ENCODE data around the gene EPB42.

Gene EPB42

GRCh38 chr15:43256341-43256740 lies 35.5 kb upstream of the EPB42 start:
- H3K27ac ChIP-seq (ENCODE audit: low read length): no peak overlapping the region

GRCh38 chr15:43255376-43255775 lies 34.6 kb upstream of the EPB42 start:
- Histone ChIP-seq H3K79me2 (ENCODE audit: low read length) (no peaks in the 10 kb centered on the region), H4K20me1 (ENCODE audit: insufficient read depth, low read length) (no peaks in the 10 kb centered on the region), H3K36me3 (replicated peaks; ENCODE audit: low read depth, low read length) (no peaks in the 10 kb centered on the region), H3K4me2 (ENCODE audit: low read length) (no peak overlapping the region), H3K27me3 (ENCODE audit: low read depth, low read length) (no peaks in the 10 kb centered on the region), H2AFZ (ENCODE audit: low read depth, low read length) (no peak overlapping the region), H3K9ac (ENCODE audit: low read length) (no peak overlapping the region), H3K27ac (ENCODE audit: low read length) (no peak overlapping the region), H3K9me3 (ENCODE audit: insufficient read depth, low read length) (no peaks in the 10 kb centered on the region), H3K4me3 (ENCODE audit: low read length) (no peak overlapping the region), H3K4me1 (ENCODE audit: low read length) (peaks cover 59% of the 10 kb centered on the region)
- TF ChIP-seq CTCF (IDR thresholded peaks at IDR 0.05; ENCODE audit: low read depth, low read length) (no peak), EZH2phosphoT487 (IDR thresholded peaks at IDR 0.05; ENCODE audit: low read depth) (no peak)

More at GRCh38 chr15:43256341-43256740, 35.5 kb upstream of the EPB42 start:
- Histone ChIP-seq H3K4me1 (ENCODE audit: low read length) (peaks cover 51% of the 10 kb centered on the region), H3K36me3 (replicated peaks; ENCODE audit: low read depth, low read length) (no peaks in the 10 kb centered on the region), H2AFZ (ENCODE audit: low read depth, low read length) (no peak overlapping the region), H3K79me2 (ENCODE audit: low read length) (no peaks in the 10 kb centered on the region), H3K9ac (ENCODE audit: low read length) (no peak overlapping the region), H4K20me1 (ENCODE audit: insufficient read depth, low read length) (no peaks in the 10 kb centered on the region), H3K27me3 (ENCODE audit: low read depth, low read length) (no peaks in the 10 kb centered on the region), H3K4me2 (ENCODE audit: low read length) (no peak overlapping the region), H3K9me3 (ENCODE audit: insufficient read depth, low read length) (no peaks in the 10 kb centered on the region), H3K4me3 (ENCODE audit: low read length) (no peak overlapping the region)
- TF ChIP-seq EZH2phosphoT487 (IDR thresholded peaks at IDR 0.05; ENCODE audit: low read depth) (no peak), CTCF (IDR thresholded peaks at IDR 0.05; ENCODE audit: low read depth, low read length) (no peak)

- TF ChIP-seq CTCF (IDR thresholded peaks at IDR 0.05; ENCODE audit: low read depth, low read length): no peak
- TF ChIP-seq EZH2phosphoT487 (IDR thresholded peaks at IDR 0.05; ENCODE audit: low read depth): no peak
- peaks cover 70% of the 10 kb centered on the region for H3K4me1 ChIP-seq (ENCODE audit: low read length)
- no peaks in the 10 kb centered on the region for H3K9me3 ChIP-seq (ENCODE audit: insufficient read depth, low read length)
- H3K27me3 ChIP-seq (ENCODE audit: low read depth, low read length): no peaks in the 10 kb centered on the region
- H2AFZ ChIP-seq (ENCODE audit: low read depth, low read length): peak overlapping the region; percentile 24
- H3K27ac ChIP-seq (ENCODE audit: low read length): peak overlapping the region; percentile 96
- H3K4me2 ChIP-seq (ENCODE audit: low read length): peak overlapping the region; percentile 94
- no peaks in the 10 kb centered on the region for H4K20me1 ChIP-seq (ENCODE audit: insufficient read depth, low read length)
- peak overlapping the region; percentile 71 for H3K4me3 ChIP-seq (ENCODE audit: low read length)
- no peaks in the 10 kb centered on the region for H3K36me3 ChIP-seq (replicated peaks; ENCODE audit: low read depth, low read length)
- H3K79me2 ChIP-seq (ENCODE audit: low read length): no peaks in the 10 kb centered on the region
- peak overlapping the region; percentile 71 for H3K9ac ChIP-seq (ENCODE audit: low read length)
Measured at GRCh38 chr15:43253431-43254403, 32.9 kb upstream of the EPB42 start.

GRCh38 chr15:43251871-43252250 lies 31.0 kb upstream of the EPB42 start:
- no peak for TF ChIP-seq CTCF (IDR thresholded peaks at IDR 0.05; ENCODE audit: low read depth, low read length)
- no peak for TF ChIP-seq EZH2phosphoT487 (IDR thresholded peaks at IDR 0.05; ENCODE audit: low read depth)
- H3K4me1 ChIP-seq (ENCODE audit: low read length): peaks cover 86% of the 10 kb centered on the region
- peak overlapping the region; percentile 96 for H3K27ac ChIP-seq (ENCODE audit: low read length)
- no peak overlapping the region for H3K9ac ChIP-seq (ENCODE audit: low read length)
- H2AFZ ChIP-seq (ENCODE audit: low read depth, low read length): no peak overlapping the region
- no peaks in the 10 kb centered on the region for H3K79me2 ChIP-seq (ENCODE audit: low read length)
- no peak overlapping the region for H3K4me3 ChIP-seq (ENCODE audit: low read length)
- no peaks in the 10 kb centered on the region for H3K27me3 ChIP-seq (ENCODE audit: low read depth, low read length)
- peaks cover 3% of the 10 kb centered on the region for H3K36me3 ChIP-seq (replicated peaks; ENCODE audit: low read depth, low read length)
- H3K9me3 ChIP-seq (ENCODE audit: insufficient read depth, low read length): no peaks in the 10 kb centered on the region
- H3K4me2 ChIP-seq (ENCODE audit: low read length): peak overlapping the region; percentile 23
- H4K20me1 ChIP-seq (ENCODE audit: insufficient read depth, low read length): no peaks in the 10 kb centered on the region

All from OCI-LY3 (cell line).